Measurements from ENCODE around the gene ING5.

Gene ING5

DNA sequence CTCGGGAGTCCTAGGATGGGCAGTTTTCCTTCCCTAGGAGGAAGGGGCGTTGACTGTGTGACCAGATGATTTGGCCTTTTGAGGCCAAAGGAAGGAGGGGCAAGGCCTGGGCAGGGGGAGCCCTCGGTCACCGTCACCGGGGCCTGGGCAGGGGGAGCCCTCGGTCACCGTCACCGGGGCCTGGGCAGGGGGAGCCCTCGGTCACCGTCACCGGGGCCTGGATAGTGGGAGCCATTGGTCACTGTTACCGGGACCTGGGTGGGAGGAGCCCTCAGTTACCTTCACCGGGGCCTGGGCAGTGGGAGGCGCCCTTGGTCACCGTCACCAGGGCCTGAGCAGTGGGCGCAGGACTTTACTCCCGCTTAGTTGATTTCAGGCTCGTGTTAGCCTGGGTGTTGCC is 49.9 kb downstream of the ING5 start:
- no peak for ATAC-seq
- no peak for TF ChIP-seq CREB5 (CRISPR knock-in tag; IDR thresholded peaks at IDR 0.05; ENCODE audit: low read depth)
- no peak for TF ChIP-seq POU6F1 (CRISPR knock-in tag; IDR thresholded peaks at IDR 0.05; ENCODE audit: borderline replicate concordance, low read depth)
- no peak for TF ChIP-seq ZNF70 (CRISPR knock-in tag; IDR thresholded peaks at IDR 0.05)
- no peak for TF ChIP-seq GLIS3 (CRISPR knock-in tag; IDR thresholded peaks at IDR 0.05)
- TF ChIP-seq ZNF565 (CRISPR knock-in tag; conservative IDR thresholded peaks at IDR 0.05; ENCODE audit: low read depth), result no peak
- TF ChIP-seq TSHZ2 (CRISPR knock-in tag; IDR thresholded peaks at IDR 0.05), result no peak
- no peak for TF ChIP-seq SNAI2 (CRISPR knock-in tag; IDR thresholded peaks at IDR 0.05)
- TF ChIP-seq ESRRG (CRISPR knock-in tag; IDR thresholded peaks at IDR 0.05), result no peak
- TF ChIP-seq ARNTL (CRISPR knock-in tag; IDR thresholded peaks at IDR 0.05; ENCODE audit: borderline replicate concordance, low read depth), result no peak
- no peak for TF ChIP-seq RARB (CRISPR knock-in tag; IDR thresholded peaks at IDR 0.05)

DNA sequence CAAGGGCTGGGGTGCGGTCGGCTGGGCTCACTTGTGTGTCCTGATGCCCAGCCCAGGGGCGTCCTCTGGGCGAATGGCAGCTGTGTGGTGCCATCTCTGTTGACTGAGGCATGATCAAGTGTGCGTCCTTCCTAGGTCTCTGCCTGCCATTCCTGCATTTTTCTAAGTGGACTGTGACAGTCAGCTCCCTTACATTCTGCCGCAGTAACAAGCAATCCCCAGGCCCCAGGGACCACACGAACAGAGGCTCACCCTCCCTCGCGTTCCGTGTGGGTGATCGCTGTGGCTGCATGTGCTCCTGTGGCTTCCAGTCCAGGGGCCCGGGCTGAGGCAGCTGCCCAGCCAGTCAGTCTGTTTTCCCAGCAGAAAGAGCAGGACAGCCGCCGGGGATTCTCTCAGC is 50.4 kb downstream of the ING5 start:
- no peak for TF ChIP-seq CSRNP3 (CRISPR knock-in tag; IDR thresholded peaks at IDR 0.05)
- no peak for TF ChIP-seq TSHZ2 (CRISPR knock-in tag; IDR thresholded peaks at IDR 0.05)
- no peak for TF ChIP-seq SNAI2 (CRISPR knock-in tag; IDR thresholded peaks at IDR 0.05)
- TF ChIP-seq ZFP30 (CRISPR knock-in tag; IDR thresholded peaks at IDR 0.05), result no peak
- no peak for TF ChIP-seq GLIS3 (CRISPR knock-in tag; IDR thresholded peaks at IDR 0.05)
- TF ChIP-seq ZFP3 (CRISPR knock-in tag; IDR thresholded peaks at IDR 0.05), result no peak
- TF ChIP-seq ISL1 (CRISPR knock-in tag; IDR thresholded peaks at IDR 0.05), result no peak
- no peak for TF ChIP-seq OSR1 (CRISPR knock-in tag; IDR thresholded peaks at IDR 0.05)
- no peak for TF ChIP-seq ZC3H10 (CRISPR knock-in tag; IDR thresholded peaks at IDR 0.05)
- TF ChIP-seq CREB5 (CRISPR knock-in tag; IDR thresholded peaks at IDR 0.05; ENCODE audit: low read depth), result no peak
- no peak for TF ChIP-seq ARNTL (CRISPR knock-in tag; IDR thresholded peaks at IDR 0.05; ENCODE audit: borderline replicate concordance, low read depth)
- TF ChIP-seq ZNF565 (CRISPR knock-in tag; conservative IDR thresholded peaks at IDR 0.05; ENCODE audit: low read depth), result no peak
- no peak for TF ChIP-seq RARB (CRISPR knock-in tag; IDR thresholded peaks at IDR 0.05)
- no peak for TF ChIP-seq ZNF8 (CRISPR knock-in tag; IDR thresholded peaks at IDR 0.05)
- TF ChIP-seq BACH2 (CRISPR knock-in tag; IDR thresholded peaks at IDR 0.05; ENCODE audit: borderline replicate concordance), result no peak
- TF ChIP-seq ESRRG (CRISPR knock-in tag; IDR thresholded peaks at IDR 0.05), result no peak
- no peak for ATAC-seq

Measured in SK-N-SH treated with all-trans-retinoic acid at 6 μM for 48 hours (cell line).